Heart left ventricle (tissue), 13 donors: ENCODE results near the gene RPS6KA2.

Experiments used
- POLR2A ChIP-seq, 2 donors: fragments of 450-650 bp; IDR thresholded peaks; one replicate each; pipeline ENCODE4 v1.6.1; 2017; ENCODE audit warnings: antibody characterized with exemption in 2 of 2, mild to moderate bottlenecking in 2 of 2, moderate library complexity in 2 of 2
- TF ChIP-seq, protein P1 (sequence below), 12 donors: fragments of 200-600 bp; sonication (generic) in 4 of 12; IDR thresholded peaks; one replicate each; pipeline versions ENCODE4 v1.5.0 to v1.8.0; 2018 to 2022; ENCODE audit warnings: antibody characterized with exemption in 12 of 12, mild to moderate bottlenecking in 5 of 12
- donor health status: ischemic (EF 13 %, LVEDD 7.1; RV severe dilation, severe dysfunction).
- donor health status: DM: no; HTN: yes; CAD: no.
- donor health status: DM: no; HTN: no; CAD: no.
- donor health status: ischemic (EF 25% LVEDD 6.9; RV normal size, moderate dysfunction).
- donor health status: ischemic (EF 25% LVEDD 5.7; RV mildly dilated, moderate dysfunction).
- donor health status: ischemic (EF 35%, LVEDD 5.7; RV mildly dilated, moderate dysfunction).
- donor health status: nonischemic (EF 11% LVEDD 7.7; RV severe dilation, severe dysfunction).
- donor health status: DM: yes; HTN: yes; CAD: no.
- donor health status: PGD.
- donor health status: ischemic (EF 29% LVEDD 5.4; RV normal size, mild dysfunction).
- donor health status: nonischemic (EF 23%, LVEDD 6.1; RV moderate dilation, normal function).

DNA sequence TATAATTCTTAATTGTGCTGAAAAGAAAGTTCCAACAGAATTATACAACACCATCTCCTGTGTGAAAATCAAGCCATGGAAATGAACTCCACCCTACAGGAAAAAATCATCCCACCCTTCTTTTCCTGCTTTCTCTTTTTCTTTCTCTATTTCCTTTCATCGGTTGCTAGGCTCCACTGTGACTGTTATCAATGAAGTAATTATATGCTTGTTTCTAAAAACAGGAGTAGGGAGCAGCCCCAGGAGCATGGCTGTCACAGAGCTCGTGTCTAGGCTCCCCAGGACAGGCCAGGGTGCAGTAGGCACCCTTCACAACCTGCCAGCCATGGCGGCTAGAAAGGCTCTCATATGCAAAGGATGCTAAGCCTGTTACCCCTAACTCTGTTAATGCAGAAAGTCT lies 257.3 kb downstream of the RPS6KA2 start:
- TF ChIP-seq, protein P1, sequence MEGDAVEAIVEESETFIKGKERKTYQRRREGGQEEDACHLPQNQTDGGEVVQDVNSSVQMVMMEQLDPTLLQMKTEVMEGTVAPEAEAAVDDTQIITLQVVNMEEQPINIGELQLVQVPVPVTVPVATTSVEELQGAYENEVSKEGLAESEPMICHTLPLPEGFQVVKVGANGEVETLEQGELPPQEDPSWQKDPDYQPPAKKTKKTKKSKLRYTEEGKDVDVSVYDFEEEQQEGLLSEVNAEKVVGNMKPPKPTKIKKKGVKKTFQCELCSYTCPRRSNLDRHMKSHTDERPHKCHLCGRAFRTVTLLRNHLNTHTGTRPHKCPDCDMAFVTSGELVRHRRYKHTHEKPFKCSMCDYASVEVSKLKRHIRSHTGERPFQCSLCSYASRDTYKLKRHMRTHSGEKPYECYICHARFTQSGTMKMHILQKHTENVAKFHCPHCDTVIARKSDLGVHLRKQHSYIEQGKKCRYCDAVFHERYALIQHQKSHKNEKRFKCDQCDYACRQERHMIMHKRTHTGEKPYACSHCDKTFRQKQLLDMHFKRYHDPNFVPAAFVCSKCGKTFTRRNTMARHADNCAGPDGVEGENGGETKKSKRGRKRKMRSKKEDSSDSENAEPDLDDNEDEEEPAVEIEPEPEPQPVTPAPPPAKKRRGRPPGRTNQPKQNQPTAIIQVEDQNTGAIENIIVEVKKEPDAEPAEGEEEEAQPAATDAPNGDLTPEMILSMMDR (IDR thresholded peaks at IDR 0.05) = no peak
- no peak for TF ChIP-seq POLR2A (IDR thresholded peaks at IDR 0.05)
